ENCODE measurements around the gene NPHP4. TPM values are rescaled to one million over a fixed set of nuclear protein-coding genes. Genes with fewer than 3 reads are reported as not detected.
"Not testable (repeated sequence)": the region's sequence is repeated elsewhere in the genome, so short reads cannot be mapped to it uniquely, and the experiment has no call there.

The NPHP4 gene
- total RNA-seq, 6 experiments from 2014 or later, result 1.5 to 6.0 (median 2.0) TPM

- intact Hi-C loops (cut with DNase I), result no loop called here
- Histone ChIP-seq H3K27me3 (no peaks in the 10 kb centered on the region), H3K36me3 (no peaks in the 10 kb centered on the region), H3K4me3 (no peak overlapping the region), H3K27ac (no peak overlapping the region), H3K9me3 (no peaks in the 10 kb centered on the region), H3K4me1 (no peaks in the 10 kb centered on the region)
- WGBS (ENCODE audit: insufficient coverage, low coverage, low lambda C conversion rate, missing lambda C conversion rate), result no CpG with 5 or more reads among the region's 17 CpGs
- DNase-seq (no peak), ATAC-seq (no peak)
- TF ChIP-seq, protein P1, sequence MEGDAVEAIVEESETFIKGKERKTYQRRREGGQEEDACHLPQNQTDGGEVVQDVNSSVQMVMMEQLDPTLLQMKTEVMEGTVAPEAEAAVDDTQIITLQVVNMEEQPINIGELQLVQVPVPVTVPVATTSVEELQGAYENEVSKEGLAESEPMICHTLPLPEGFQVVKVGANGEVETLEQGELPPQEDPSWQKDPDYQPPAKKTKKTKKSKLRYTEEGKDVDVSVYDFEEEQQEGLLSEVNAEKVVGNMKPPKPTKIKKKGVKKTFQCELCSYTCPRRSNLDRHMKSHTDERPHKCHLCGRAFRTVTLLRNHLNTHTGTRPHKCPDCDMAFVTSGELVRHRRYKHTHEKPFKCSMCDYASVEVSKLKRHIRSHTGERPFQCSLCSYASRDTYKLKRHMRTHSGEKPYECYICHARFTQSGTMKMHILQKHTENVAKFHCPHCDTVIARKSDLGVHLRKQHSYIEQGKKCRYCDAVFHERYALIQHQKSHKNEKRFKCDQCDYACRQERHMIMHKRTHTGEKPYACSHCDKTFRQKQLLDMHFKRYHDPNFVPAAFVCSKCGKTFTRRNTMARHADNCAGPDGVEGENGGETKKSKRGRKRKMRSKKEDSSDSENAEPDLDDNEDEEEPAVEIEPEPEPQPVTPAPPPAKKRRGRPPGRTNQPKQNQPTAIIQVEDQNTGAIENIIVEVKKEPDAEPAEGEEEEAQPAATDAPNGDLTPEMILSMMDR (IDR thresholded peaks at IDR 0.05), result no peak
- no peak for TF ChIP-seq POLR2A (IDR thresholded peaks at IDR 0.05)
These were observed 135.2 kb downstream of the NPHP4 start for GRCh38 chr1:5857011-5857410.

GRCh38 chr1:5856246-5856815 is 135.9 kb downstream of the NPHP4 start:
- H3K27me3 ChIP-seq, result no peaks in the 10 kb centered on the region
- no peak overlapping the region for H3K27ac ChIP-seq
- no peak overlapping the region for H3K4me3 ChIP-seq
- ATAC-seq (peak in 1 of 4 donors; percentile 42), DNase-seq (no peak)
- H3K36me3 ChIP-seq, result no peaks in the 10 kb centered on the region
- no peak for TF ChIP-seq POLR2A (IDR thresholded peaks at IDR 0.05)
- TF ChIP-seq, protein P1 (IDR thresholded peaks at IDR 0.05), result no peak
- no peaks in the 10 kb centered on the region for H3K4me1 ChIP-seq
- 70% methylated on average over 11 of the region's 16 CpGs for WGBS (ENCODE audit: insufficient coverage, low coverage, low lambda C conversion rate, missing lambda C conversion rate)
- H3K9me3 ChIP-seq, result no peaks in the 10 kb centered on the region
- intact Hi-C loops (cut with DNase I), result no loop called here

DNA sequence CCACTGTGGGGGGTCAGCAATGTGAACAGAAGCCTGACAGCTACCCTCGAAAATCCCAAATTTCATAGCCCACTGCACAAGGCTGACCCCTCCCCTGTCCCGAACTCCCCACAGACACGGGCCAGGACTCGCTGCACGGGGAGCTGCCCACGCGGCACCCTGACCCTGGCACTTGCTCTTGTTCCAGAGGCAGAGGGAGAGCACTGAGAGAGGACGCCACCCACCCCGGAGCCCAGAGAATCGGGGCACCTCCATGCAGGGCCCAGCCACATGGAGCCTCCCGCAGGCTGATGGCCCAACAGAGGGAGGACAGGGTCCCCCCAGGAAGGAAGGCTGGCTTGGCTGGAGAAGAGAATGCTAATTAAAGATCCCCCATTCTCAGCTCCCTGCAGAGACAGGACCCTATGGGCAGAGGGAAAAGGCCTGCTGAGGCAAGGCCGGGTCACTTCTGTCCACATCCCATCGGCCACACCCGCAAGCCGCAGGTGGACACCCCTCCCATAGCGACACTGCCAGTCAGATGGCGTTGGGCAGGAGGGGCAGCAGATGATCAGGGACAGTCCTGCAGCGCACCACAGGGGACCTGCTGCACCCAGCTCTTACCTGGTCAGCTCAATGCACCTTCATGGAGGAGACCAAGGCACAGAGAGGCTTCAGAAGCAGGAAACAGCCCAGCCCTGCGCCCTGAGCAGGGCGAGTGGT is 136.9 kb downstream of the NPHP4 start:
- no peak for ATAC-seq
- Histone ChIP-seq H3K4me1 (no peaks in the 10 kb centered on the region), H3K36me3 (no peaks in the 10 kb centered on the region), H3K27me3 (no peaks in the 10 kb centered on the region), H3K4me3 (no peak overlapping the region), H3K27ac (no peak overlapping the region), H3K9me3 (no peaks in the 10 kb centered on the region)
- TF ChIP-seq, protein P1 (IDR thresholded peaks at IDR 0.05), result no peak
- no peak for TF ChIP-seq POLR2A (IDR thresholded peaks at IDR 0.05)
- WGBS (ENCODE audit: insufficient coverage, low coverage, low lambda C conversion rate, missing lambda C conversion rate), result 48% methylated on average over 3 of the region's 20 CpGs
- no peak for DNase-seq
- intact Hi-C loops (cut with DNase I), result no loop called here

DNA sequence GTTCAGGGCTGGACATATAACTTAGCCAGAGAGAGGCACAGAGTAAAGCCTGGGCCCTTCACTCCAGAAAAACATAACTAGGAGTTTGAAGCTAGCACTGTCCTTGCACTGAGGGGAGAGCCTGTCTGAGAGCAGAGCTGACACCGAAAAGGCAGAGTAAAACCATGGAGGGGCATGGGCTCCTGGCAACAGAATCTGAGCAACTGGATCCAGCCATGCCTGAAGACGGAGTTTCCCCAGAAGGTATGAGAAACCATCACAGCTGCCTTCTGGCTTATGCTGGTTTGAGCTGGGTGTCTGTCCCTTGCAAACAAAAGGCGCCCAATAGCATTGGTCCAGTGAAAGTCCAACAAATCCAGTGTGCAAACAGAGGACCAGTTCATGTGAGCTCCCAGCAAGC is 137.5 kb downstream of the NPHP4 start:
- Histone ChIP-seq H3K27ac (no peak overlapping the region), H3K36me3 (no peaks in the 10 kb centered on the region), H3K27me3 (no peaks in the 10 kb centered on the region), H3K4me3 (no peak overlapping the region), H3K4me1 (no peaks in the 10 kb centered on the region), H3K9me3 (no peaks in the 10 kb centered on the region)
- DNase-seq (no peak), ATAC-seq (no peak)
- TF ChIP-seq, protein P1 (IDR thresholded peaks at IDR 0.05), result no peak
- TF ChIP-seq POLR2A (IDR thresholded peaks at IDR 0.05), result no peak
- WGBS (ENCODE audit: insufficient coverage, low coverage, low lambda C conversion rate, missing lambda C conversion rate), result no CpG with 5 or more reads among the region's 3 CpGs
- intact Hi-C loops (cut with DNase I), result no loop called here

GRCh38 chr1:5853858-5854257 is 138.4 kb downstream of the NPHP4 start:
- WGBS (ENCODE audit: insufficient coverage, low coverage, low lambda C conversion rate, missing lambda C conversion rate), result 53% methylated on average over 4 of the region's 5 CpGs
- H3K9me3 ChIP-seq; H3K36me3 ChIP-seq; H3K27me3 ChIP-seq; H3K4me1 ChIP-seq; ATAC-seq; H3K27ac ChIP-seq; H3K4me3 ChIP-seq; intact Hi-C loops (cut with DNase I); DNase-seq: not testable (repeated sequence)

Measured in right lobe of liver (tissue), 6 donors.